ENCODE data around the gene ARR3.
"Not testable (repeated sequence)": the region's sequence is repeated elsewhere in the genome, so short reads cannot be mapped to it uniquely, and the experiment has no call there.

The ARR3 gene

DNA sequence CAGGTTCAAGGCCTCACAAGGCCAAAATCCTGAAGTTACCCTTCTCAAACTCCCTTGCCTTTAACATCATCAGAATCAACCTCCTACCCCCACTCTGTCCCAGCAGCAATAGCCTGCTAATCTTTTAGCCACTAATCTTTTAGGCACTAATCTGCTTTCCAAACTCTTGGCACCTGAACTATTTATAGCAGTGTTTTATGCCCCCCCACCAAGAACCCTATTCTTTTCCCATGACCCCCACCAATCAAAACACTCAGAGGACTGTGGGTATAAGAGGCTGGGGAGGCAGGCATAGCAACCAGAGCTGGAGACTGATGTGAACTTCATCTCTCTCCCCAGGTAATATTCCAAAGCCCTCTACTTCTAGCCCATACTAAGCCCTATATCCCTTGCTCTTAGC lies at the start of gene ARR3:
ARR3 (plus strand) TSS at position 301 of the 400 bp plus-strand sequence. CDS start 1,052 bp downstream, outside the sequence.
- no peak for DNase-seq

- no peak for DNase-seq
Observed at GRCh38 chrX:70219938-70220764, 48.0 kb upstream of the ARR3 start.

GRCh38 chrX:70226048-70226447 lies 42.1 kb upstream of the ARR3 start:
- DNase-seq: no peak

GRCh38 chrX:70226687-70227086 lies 41.4 kb upstream of the ARR3 start:
- DNase-seq: no peak

- no peak for DNase-seq
Observed at GRCh38 chrX:70231666-70232065, 36.5 kb upstream of the ARR3 start.

DNA sequence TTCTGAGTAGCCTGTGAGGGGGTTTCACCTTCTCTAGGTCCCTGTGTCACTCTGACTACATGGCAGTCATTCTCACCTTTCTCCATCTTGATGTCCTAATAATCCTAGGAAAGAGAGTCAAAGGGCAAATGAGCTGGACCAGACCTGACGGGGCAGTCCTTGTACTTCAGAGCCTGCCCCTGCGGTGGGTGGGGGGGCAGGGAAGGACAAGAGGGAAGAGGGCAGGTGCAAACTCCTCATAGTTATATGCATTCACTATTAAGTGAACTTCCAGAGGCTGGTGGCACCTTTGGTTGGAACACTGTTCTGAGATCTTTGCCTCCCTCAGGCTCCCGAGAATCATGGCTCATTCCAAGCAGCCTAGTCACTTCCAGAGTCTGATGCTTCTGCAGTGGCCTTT lies 33.8 kb upstream of the ARR3 start, which contains the start of gene AWAT1:
AWAT1 (plus strand) TSS at position 301 of the 400 bp plus-strand sequence; CDS start at position 342, 41 bp downstream.
- no peak for DNase-seq

DNA sequence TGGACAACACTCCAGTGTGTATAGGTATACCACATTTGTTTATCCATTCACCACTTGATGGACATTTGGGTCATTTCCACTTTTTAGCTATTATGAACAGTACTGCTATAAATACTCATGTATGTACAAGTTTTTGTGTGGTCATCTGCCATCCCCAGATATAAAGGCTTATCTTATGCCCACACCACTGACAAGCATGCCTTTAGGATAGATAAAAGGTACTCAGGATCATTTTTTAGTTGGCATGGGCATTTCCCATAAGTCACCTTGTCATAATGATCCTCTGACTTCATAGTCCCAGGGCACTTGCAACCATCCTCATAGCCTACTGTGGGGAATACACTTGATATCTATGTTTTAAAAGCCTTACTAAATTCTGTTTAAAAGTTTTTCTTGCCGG lies 27.4 kb upstream of the ARR3 start:
- DNase-seq: no peak

DNA sequence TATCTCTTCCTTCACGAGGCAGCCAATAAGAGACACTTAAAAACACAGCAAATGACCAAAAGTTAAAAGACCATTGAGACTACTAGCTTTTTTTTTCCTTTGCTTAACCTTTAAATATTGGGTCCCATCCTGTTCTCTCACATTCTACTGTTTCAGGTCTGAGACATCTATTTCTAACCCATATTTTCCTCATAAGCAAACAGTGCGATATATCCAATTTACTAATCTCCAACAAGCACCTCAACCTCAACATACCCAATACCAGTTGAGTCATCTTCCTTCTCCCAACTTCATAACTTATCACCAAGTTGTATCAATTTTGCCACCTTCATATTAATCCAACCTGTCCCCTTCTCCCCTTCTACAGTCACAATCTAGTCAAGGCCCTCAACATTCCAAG lies 26.6 kb upstream of the ARR3 start:
- DNase-seq: no peak

DNA sequence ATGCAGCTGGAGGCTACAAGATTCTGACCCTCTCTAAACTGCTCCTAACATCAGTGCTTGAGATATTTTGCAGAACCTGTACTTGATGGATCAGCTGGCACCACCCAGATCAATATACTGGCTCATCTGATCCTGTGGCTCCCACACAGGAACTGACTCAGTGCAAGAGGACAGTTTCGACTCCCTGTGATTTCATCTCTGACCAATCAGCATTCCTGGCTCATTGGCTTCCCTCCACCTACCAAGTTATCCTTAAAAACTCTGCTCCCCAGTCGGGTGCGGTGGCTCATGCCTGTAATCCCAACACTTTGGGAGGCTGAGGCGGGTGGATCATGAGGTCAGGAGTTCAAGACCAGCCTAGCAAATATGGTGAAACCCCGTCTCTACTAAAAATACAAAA lies 24.5 kb upstream of the ARR3 start:
- not testable (repeated sequence) for DNase-seq

DNA sequence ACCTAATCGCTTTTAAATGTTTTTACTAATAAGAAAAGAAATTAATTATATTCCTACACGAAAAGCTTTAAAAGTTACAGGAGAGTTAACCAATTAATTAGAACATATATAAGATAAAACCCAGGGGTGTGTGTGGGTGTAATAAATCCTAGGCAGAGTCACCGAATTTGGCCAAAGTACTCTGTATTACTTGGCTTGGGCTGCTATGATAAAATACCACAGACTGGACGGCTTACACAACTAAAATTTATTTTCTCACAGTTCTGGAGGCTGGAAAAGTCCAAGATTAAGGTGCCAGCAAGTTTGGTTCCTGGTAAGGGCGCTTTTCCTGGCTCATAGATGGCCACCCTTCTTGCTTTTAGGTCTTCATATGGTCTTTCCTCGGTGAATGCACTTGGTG lies 23.3 kb upstream of the ARR3 start:
- DNase-seq: no peak

GRCh38 chrX:70247252-70247651 lies 20.9 kb upstream of the ARR3 start:
- DNase-seq: no peak

DNA sequence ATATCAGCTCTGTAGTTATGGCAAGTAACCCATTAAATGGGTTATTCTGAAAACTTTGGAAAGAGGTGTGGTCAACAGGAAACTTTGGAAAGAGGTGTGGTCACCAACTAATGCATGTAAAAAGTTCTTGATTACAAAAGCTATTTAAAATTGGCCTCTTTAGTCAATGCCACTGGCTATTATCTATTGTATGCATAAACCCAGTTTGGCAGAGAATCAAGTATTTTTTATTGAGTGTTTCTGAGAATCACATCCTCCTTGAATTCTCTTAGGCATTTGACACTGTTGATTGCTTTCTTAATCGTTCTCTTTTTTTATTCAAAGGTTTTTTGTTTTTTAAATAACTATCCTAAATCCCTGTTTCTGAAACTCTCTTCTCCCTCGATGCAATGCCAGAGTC lies 15.6 kb upstream of the ARR3 start:
- no peak for DNase-seq

- DNase-seq: no peak
Observed at GRCh38 chrX:70253377-70254062, 14.6 kb upstream of the ARR3 start.

DNA sequence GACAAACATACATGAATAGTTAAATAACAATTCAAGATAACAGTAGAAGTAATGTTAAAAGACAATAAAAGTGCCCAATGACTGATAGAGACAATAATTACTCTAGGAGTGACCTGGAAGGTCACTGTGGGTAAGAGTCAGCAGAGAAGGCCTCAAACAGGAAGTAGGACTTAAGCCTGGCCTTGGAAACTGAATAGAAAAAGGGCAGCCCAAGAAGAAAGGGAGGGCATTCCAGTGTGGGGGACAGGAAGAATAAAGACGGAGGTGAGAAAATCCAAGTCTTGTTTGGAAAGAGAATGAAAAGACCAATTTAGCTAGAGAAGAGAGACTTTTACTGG lies 14.1 kb upstream of the ARR3 start:
- no peak for DNase-seq

GRCh38 chrX:70254909-70255308 lies 13.2 kb upstream of the ARR3 start:
- DNase-seq: no peak

- no peak for DNase-seq
Observed at GRCh38 chrX:70255452-70255851, 12.7 kb upstream of the ARR3 start.

DNA sequence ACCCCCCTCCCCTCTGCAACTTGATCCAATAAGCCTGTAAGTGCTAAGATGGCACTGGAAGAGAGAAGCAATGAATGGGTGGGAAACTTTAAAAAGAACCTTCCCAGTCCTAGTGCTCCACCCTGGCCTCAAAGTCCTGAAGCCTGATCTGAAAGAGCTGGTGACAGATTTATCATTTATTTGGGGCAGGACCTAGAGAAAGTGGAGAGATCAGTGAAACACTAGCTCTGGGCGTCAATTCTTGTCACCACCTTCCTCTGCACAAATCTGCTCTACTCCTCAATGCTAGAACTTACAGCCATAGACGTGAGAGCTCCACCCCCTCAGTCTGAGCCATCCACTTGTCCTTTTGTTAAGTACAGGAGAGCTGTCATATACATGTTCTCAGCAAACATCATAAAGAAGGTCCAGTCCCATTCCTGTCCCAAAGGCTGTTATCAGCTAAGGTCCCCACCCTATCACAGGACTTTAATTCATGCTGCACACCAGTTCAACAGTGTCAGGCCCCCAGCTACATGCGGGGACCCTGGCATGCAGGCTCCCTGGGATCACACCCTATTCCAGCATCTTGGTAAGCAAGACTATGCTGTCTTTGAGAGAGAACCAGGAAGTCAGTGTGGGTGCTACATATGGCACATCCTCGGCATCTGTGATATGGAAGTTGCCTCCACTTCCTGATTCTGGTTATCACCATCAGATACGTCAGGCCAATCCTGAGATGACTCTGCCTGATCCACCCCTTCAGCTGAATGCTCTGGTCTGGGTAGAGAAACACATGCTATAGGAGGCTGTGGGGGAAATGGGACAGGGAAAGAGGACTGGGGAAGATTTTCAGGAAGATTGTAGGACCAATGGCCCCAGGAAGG lies 10.5 kb upstream of the ARR3 start:
- DNase-seq: no peak

GRCh38 chrX:70260104-70260503 lies 8.0 kb upstream of the ARR3 start, which contains the start of gene P2RY4:
Gene P2RY4 (minus strand): TSS chrX:70260204. CDS start chrX:70259624, 580 bp downstream.
- DNase-seq: no peak

- peak; percentile 0 to 1 for DNase-seq
Observed at GRCh38 chrX:70262952-70263567, 5.1 kb upstream of the ARR3 start.

- DNase-seq: peak in 1 of 2 experiments; percentile 0
Observed at GRCh38 chrX:70264784-70265183, 3.4 kb upstream of the ARR3 start.

- DNase-seq: not testable (repeated sequence)
Observed at GRCh38 chrX:70274029-70274428, 5.9 kb downstream of the ARR3 start.

DNA sequence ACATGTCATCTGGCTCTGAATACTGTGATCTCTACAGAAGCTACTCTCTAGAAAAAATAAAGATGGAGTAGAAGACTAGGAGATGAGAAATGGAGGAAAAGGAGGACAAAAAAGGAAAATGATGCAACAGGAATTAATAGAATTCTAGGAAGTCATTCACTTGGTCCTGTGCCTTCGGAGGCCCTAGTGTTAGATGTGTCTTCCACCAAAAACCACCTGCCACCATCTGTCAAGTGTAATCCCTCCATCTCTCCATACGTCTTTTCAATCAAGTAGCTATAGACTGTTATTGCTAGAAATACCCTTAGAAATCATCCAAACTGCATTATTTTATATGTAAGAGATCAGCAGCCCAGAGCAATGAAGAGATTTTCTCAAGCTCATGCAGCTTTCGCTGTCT lies 10.9 kb downstream of the ARR3 start:
- no peak for DNase-seq

DNA sequence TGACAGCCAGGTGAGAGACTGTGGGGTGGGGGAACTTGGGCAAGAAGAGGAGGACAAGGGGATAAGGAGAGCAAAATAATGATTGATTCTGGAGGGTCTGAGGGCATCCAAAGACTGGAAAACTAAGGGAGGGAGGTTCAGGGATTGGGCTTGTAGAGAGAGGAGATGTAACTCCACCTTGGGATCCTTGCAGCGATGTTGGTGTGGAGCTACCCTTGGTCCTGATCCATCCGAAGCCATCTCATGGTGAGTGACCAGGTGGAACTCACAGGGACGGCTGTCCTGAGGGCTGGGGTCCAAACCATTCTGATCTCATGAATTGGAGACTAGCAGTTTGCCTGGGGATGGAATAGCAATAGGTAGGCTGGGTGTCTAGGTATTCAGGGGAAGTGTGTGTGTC lies 12.4 kb downstream of the ARR3 start:
- no peak for DNase-seq
